ENCODE data around the gene BFAR.

DNA sequence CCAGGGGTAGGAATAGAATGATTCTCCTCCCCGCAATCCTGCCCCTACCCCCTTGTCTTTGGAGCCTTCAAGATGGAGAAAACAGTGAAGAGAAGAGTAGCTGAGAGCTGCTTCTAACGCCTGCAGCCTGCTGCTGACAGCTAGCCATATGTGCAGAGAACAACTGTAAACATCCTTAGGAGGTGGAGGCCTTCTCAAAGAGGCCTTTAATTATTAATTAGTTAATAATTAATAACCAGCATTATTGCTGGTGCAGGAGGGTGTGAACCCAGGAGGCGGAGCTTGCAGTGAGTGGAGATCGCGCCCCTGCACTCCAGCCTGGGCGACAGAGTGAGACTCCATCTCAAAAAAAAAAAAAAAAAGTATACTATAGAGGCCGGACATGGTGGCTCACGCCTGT lies 8.5 kb downstream of the BFAR start:
- TF ChIP-seq, protein P1, sequence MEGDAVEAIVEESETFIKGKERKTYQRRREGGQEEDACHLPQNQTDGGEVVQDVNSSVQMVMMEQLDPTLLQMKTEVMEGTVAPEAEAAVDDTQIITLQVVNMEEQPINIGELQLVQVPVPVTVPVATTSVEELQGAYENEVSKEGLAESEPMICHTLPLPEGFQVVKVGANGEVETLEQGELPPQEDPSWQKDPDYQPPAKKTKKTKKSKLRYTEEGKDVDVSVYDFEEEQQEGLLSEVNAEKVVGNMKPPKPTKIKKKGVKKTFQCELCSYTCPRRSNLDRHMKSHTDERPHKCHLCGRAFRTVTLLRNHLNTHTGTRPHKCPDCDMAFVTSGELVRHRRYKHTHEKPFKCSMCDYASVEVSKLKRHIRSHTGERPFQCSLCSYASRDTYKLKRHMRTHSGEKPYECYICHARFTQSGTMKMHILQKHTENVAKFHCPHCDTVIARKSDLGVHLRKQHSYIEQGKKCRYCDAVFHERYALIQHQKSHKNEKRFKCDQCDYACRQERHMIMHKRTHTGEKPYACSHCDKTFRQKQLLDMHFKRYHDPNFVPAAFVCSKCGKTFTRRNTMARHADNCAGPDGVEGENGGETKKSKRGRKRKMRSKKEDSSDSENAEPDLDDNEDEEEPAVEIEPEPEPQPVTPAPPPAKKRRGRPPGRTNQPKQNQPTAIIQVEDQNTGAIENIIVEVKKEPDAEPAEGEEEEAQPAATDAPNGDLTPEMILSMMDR (IDR thresholded peaks at IDR 0.05) = no peak
- no peak for TF ChIP-seq POLR2A (IDR thresholded peaks at IDR 0.05)

All from thyroid gland (tissue), 4 donors.